Skeletal muscle cell (primary cell): ENCODE results near the gene SH3PXD2A.
A peak's percentile ranks its signal among the peaks of the same experiment; 100 is the strongest.

ENCODE experiments used
- DNase-seq: peaks from one replicate; pipeline ENCODE4 v3.0.0-alpha.2; 2010; ENCODE audit warnings: low read depth
- H3K4me3 ChIP-seq: 2 replicates; pipeline ENCODE4 v1.5.1; 2011; ENCODE audit warnings: low read depth, mild to moderate bottlenecking, control low read depth, low read length, moderate library complexity

SH3PXD2A gene

GRCh38 chr10:103855424-103855823, at the start of gene SH3PXD2A:
Gene SH3PXD2A, minus strand, starts transcription at chr10:103855576. Its CDS starts 310 bp downstream, at chr10:103855266.
- DNase-seq, result no peak
- peak within 1 kb of the TSS; percentile 80 for H3K4me3 ChIP-seq

GRCh38 chr10:103901299-103901698, 45.9 kb upstream of the SH3PXD2A start:
- DNase-seq, result no peak
- H3K4me3 ChIP-seq, result no peak overlapping the region

GRCh38 chr10:103899312-103899711, 43.9 kb upstream of the SH3PXD2A start:
- DNase-seq, result no peak
- no peak overlapping the region for H3K4me3 ChIP-seq

- H3K4me3 ChIP-seq, result no peak overlapping the region
- DNase-seq, result no peak
These were observed 41.9 kb upstream of the SH3PXD2A start for GRCh38 chr10:103897241-103897774.

GRCh38 chr10:103896225-103896624, 40.8 kb upstream of the SH3PXD2A start:
- H3K4me3 ChIP-seq, result no peak overlapping the region
- no peak for DNase-seq

- H3K4me3 ChIP-seq, result no peak overlapping the region
- DNase-seq, result no peak
These were observed 40.2 kb upstream of the SH3PXD2A start for GRCh38 chr10:103895411-103896186.

- no peak for DNase-seq
- H3K4me3 ChIP-seq, result no peak overlapping the region
These were observed 39.1 kb upstream of the SH3PXD2A start for GRCh38 chr10:103894441-103894864.

- no peak overlapping the region for H3K4me3 ChIP-seq
- DNase-seq, result no peak
These were observed 38.4 kb upstream of the SH3PXD2A start for GRCh38 chr10:103893817-103894216.

- no peak for DNase-seq
- H3K4me3 ChIP-seq, result no peak overlapping the region
These were observed 36.8 kb upstream of the SH3PXD2A start for GRCh38 chr10:103892181-103892580.

GRCh38 chr10:103890688-103891087, 35.3 kb upstream of the SH3PXD2A start:
- no peak for DNase-seq
- H3K4me3 ChIP-seq, result no peak overlapping the region

- DNase-seq, result no peak
- no peak overlapping the region for H3K4me3 ChIP-seq
These were observed 34.9 kb upstream of the SH3PXD2A start for GRCh38 chr10:103890194-103890658.

- DNase-seq, result no peak
These were observed 33.8 kb upstream of the SH3PXD2A start for GRCh38 chr10:103889121-103889720.

GRCh38 chr10:103888113-103888841, 32.9 kb upstream of the SH3PXD2A start:
- DNase-seq, result peak; percentile 74
- no peak overlapping the region for H3K4me3 ChIP-seq

More at GRCh38 chr10:103889121-103889720, 33.8 kb upstream of the SH3PXD2A start:
- H3K4me3 ChIP-seq, result no peak overlapping the region

GRCh38 chr10:103885617-103886016, 30.2 kb upstream of the SH3PXD2A start:
- peak; percentile 67 for DNase-seq
- no peak overlapping the region for H3K4me3 ChIP-seq

GRCh38 chr10:103884681-103885139, 29.3 kb upstream of the SH3PXD2A start:
- H3K4me3 ChIP-seq, result no peak overlapping the region
- DNase-seq, result no peak

- no peak for DNase-seq
These were observed 27.1 kb upstream of the SH3PXD2A start for GRCh38 chr10:103882285-103883007.

GRCh38 chr10:103881416-103882284, 26.3 kb upstream of the SH3PXD2A start:
- H3K4me3 ChIP-seq, result no peak overlapping the region
- DNase-seq, result no peak

More at GRCh38 chr10:103882285-103883007, 27.1 kb upstream of the SH3PXD2A start:
- no peak overlapping the region for H3K4me3 ChIP-seq

- no peak for DNase-seq
- H3K4me3 ChIP-seq, result no peak overlapping the region
These were observed 24.5 kb upstream of the SH3PXD2A start for GRCh38 chr10:103879831-103880230.
